Retinal pigment epithelial cell (primary cell): ENCODE results near the gene NOS1AP.

Experiments
- DNase-seq: peaks from one replicate; pipeline ENCODE4 v3.0.0-alpha.2; 2010; ENCODE audit warnings: low read depth
- H3K4me3 ChIP-seq: 2 replicates; pipeline ENCODE4 v1.5.1; 2011; ENCODE audit warnings: mild to moderate bottlenecking, low read length, control low read depth, moderate library complexity
- CTCF ChIP-seq: conservative IDR thresholded peaks from 2 replicates; pipeline ENCODE4 v1.5.1; 2011; ENCODE audit warnings: low read depth, low read length, control low read depth, inconsistent platforms

The NOS1AP gene

GRCh38 chr1:162371611-162372010 is 302.1 kb downstream of the NOS1AP start:
- no peak for TF ChIP-seq CTCF
- no peak for DNase-seq

GRCh38 chr1:162372159-162373071 is 302.9 kb downstream of the NOS1AP start:
- no peak overlapping the region for H3K4me3 ChIP-seq
- no peak for TF ChIP-seq CTCF
- DNase-seq, result no peak

More at GRCh38 chr1:162371611-162372010, 302.1 kb downstream of the NOS1AP start:
- H3K4me3 ChIP-seq, result no peak overlapping the region

- no peak for TF ChIP-seq CTCF
- DNase-seq, result no peak
- no peak overlapping the region for H3K4me3 ChIP-seq
Measured at GRCh38 chr1:162373072-162373427, 303.6 kb downstream of the NOS1AP start.

GRCh38 chr1:162373541-162374260 is 304.2 kb downstream of the NOS1AP start:
- H3K4me3 ChIP-seq, result no peak overlapping the region
- no peak for TF ChIP-seq CTCF
- no peak for DNase-seq

GRCh38 chr1:162374406-162374805 is 304.9 kb downstream of the NOS1AP start:
- no peak overlapping the region for H3K4me3 ChIP-seq
- no peak for DNase-seq
- TF ChIP-seq CTCF, result no peak

GRCh38 chr1:162375463-162375862 is 306.0 kb downstream of the NOS1AP start:
- DNase-seq, result no peak

More at GRCh38 chr1:162375463-162375862, 306.0 kb downstream of the NOS1AP start:
- H3K4me3 ChIP-seq, result no peak overlapping the region
- no peak for TF ChIP-seq CTCF
